Activated CD4-positive, alpha-beta T cell treated with anti-CD3 and anti-CD28 coated beads for 36 hours (primary cell): Measurements from ENCODE around the gene MRPL23. TPM values are rescaled to one million over a fixed set of nuclear protein-coding genes. Genes with fewer than 3 reads are reported as not detected.

ENCODE experiments used
- ATAC-seq: fragments of 200-7000 bp; cut with Tn5 transposase; one replicate; pipeline ENCODE4 v1.10.0; 2021; ENCODE audit warnings: mild to moderate bottlenecking, moderate library complexity
- CTCF ChIA-PET: fragments of 350-600 bp; sonication (Branson Sonifier 250); formaldehyde crosslinking; loops from one replicate; lab custom pipeline; 2021; ENCODE audit warnings: antibody characterized with exemption; lab: Charles Lee
- POLR2A ChIA-PET: fragments of 350-600 bp; sonication (Branson Sonifier 250); formaldehyde crosslinking; loops from one replicate; lab custom pipeline; 2021; ENCODE audit warnings: antibody characterized with exemption, inconsistent platforms; lab: Charles Lee
- DNase-seq: peaks from one replicate; pipeline ENCODE4 v3.0.0-alpha.2; 2020
- H3K27ac Mint-ChIP-seq: one replicate; pipeline ENCODE4 v1.8.0; 2021; ENCODE audit warnings: mixed read lengths
- H3K27me3 Mint-ChIP-seq: one replicate; pipeline ENCODE4 v1.8.0; 2021; ENCODE audit warnings: mixed read lengths
- H3K36me3 Mint-ChIP-seq: one replicate; pipeline ENCODE4 v1.8.0; 2021; ENCODE audit warnings: low read depth, mixed read lengths
- H3K4me1 Mint-ChIP-seq: one replicate; pipeline ENCODE4 v1.8.0; 2021; ENCODE audit warnings: mixed read lengths
- H3K4me3 Mint-ChIP-seq: one replicate; pipeline ENCODE4 v1.8.0; 2021; ENCODE audit warnings: mild to moderate bottlenecking, moderate library complexity, mixed read lengths
- H3K9me3 Mint-ChIP-seq: one replicate; pipeline ENCODE4 v1.8.0; 2021; ENCODE audit warnings: low read depth, mixed read lengths
- intact Hi-C, 2 experiments: fragments of 100-400 bp; cut with DNase I in 1 of 2; cut with micrococcal nuclease in 1 of 2; formaldehyde crosslinking; loops; one replicate each; pipeline versions ENCODE4 v1.14.2 to v1.15.1; 2022 to 2024; cut with DNase I, micrococcal nuclease
- total RNA-seq, 2 experiments: library from RNA; stranded (reverse); gene quantifications; one replicate each; pipeline ENCODE4 v1.2.3, GENCODE V29; 2021

The MRPL23 gene
- total RNA-seq, 2 experiments from 2014 or later, result 106 to 137 TPM

GRCh38 chr11:1987024-1987423 lies 39.9 kb downstream of the MRPL23 start:
- Mint-ChIP-seq H3K27me3 (no peaks in the 10 kb centered on the region), H3K27ac (no peak overlapping the region), H3K36me3 (no peaks in the 10 kb centered on the region), H3K9me3 (no peaks in the 10 kb centered on the region), H3K4me3 (no peak overlapping the region), H3K4me1 (no peaks in the 10 kb centered on the region)
- intact Hi-C loops, result no loop called here
- ChIA-PET CTCF (no interaction called here), POLR2A (no interaction called here)
- ATAC-seq (no peak), DNase-seq (no peak)

GRCh38 chr11:1988174-1988573 lies 41.0 kb downstream of the MRPL23 start:
- H3K4me3 Mint-ChIP-seq, result no peak overlapping the region
- POLR2A ChIA-PET, result no interaction called here

GRCh38 chr11:1988667-1989317 lies 41.7 kb downstream of the MRPL23 start:
- ChIA-PET POLR2A (no interaction called here), CTCF (interaction anchor here (0.8 kb wide), 1 partner anchor 113 kb away, joined by 3 read pairs; no protein-coding TSS in a partner anchor)
- intact Hi-C loops, result no loop called here
- Mint-ChIP-seq H3K27me3 (no peaks in the 10 kb centered on the region), H3K36me3 (no peaks in the 10 kb centered on the region), H3K9me3 (no peaks in the 10 kb centered on the region), H3K4me1 (no peaks in the 10 kb centered on the region), H3K4me3 (no peak overlapping the region), H3K27ac (no peak overlapping the region)
- DNase-seq (no peak), ATAC-seq (no peak)

More at GRCh38 chr11:1988174-1988573, 41.0 kb downstream of the MRPL23 start:
- CTCF ChIA-PET, result no interaction called here
- Mint-ChIP-seq H3K27me3 (no peaks in the 10 kb centered on the region), H3K27ac (no peak overlapping the region), H3K4me1 (no peaks in the 10 kb centered on the region), H3K36me3 (no peaks in the 10 kb centered on the region), H3K9me3 (no peaks in the 10 kb centered on the region)
- DNase-seq, result no peak
- intact Hi-C loops, result no loop called here
- ATAC-seq, result no peak

GRCh38 chr11:1989953-1990352 lies 42.8 kb downstream of the MRPL23 start:
- Mint-ChIP-seq H3K9me3 (no peaks in the 10 kb centered on the region), H3K27ac (no peak overlapping the region), H3K4me1 (no peaks in the 10 kb centered on the region), H3K4me3 (no peak overlapping the region), H3K36me3 (no peaks in the 10 kb centered on the region), H3K27me3 (no peaks in the 10 kb centered on the region)
- ChIA-PET POLR2A (no interaction called here), CTCF (no interaction called here)
- intact Hi-C loops, result no loop called here
- DNase-seq (no peak), ATAC-seq (no peak)

GRCh38 chr11:1990872-1991578 lies 43.9 kb downstream of the MRPL23 start:
- no peak overlapping the region for H3K4me3 Mint-ChIP-seq
- no peaks in the 10 kb centered on the region for H3K36me3 Mint-ChIP-seq
- H3K4me1 Mint-ChIP-seq, result no peaks in the 10 kb centered on the region
- no peak overlapping the region for H3K27ac Mint-ChIP-seq
- DNase-seq (no peak), ATAC-seq (no peak)
- H3K27me3 Mint-ChIP-seq, result no peaks in the 10 kb centered on the region
- POLR2A ChIA-PET, result no interaction called here
- CTCF ChIA-PET, result no interaction called here
- intact Hi-C loops, result no loop called here
- H3K9me3 Mint-ChIP-seq, result no peaks in the 10 kb centered on the region

GRCh38 chr11:1992111-1992510 lies 45.0 kb downstream of the MRPL23 start:
- ChIA-PET CTCF (interaction anchor here (0.5 kb wide), 1 partner anchor 149 kb away, joined by 3 read pairs; no protein-coding TSS in a partner anchor), POLR2A (interaction anchor here (0.6 kb wide), 1 partner anchor 580 kb away, joined by 3 read pairs; no protein-coding TSS in a partner anchor)
- no peaks in the 10 kb centered on the region for H3K9me3 Mint-ChIP-seq
- no peaks in the 10 kb centered on the region for H3K4me1 Mint-ChIP-seq
- H3K36me3 Mint-ChIP-seq, result no peaks in the 10 kb centered on the region
- H3K27ac Mint-ChIP-seq, result no peak overlapping the region
- no peak overlapping the region for H3K4me3 Mint-ChIP-seq
- no peak for ATAC-seq
- intact Hi-C loops, result no loop called here
- H3K27me3 Mint-ChIP-seq, result no peaks in the 10 kb centered on the region
- no peak for DNase-seq

- CTCF ChIA-PET, result no interaction called here
- POLR2A ChIA-PET, result no interaction called here
- intact Hi-C loops, result no loop called here
Measured at GRCh38 chr11:1994121-1994520, 47.0 kb downstream of the MRPL23 start.

GRCh38 chr11:1997755-1998154 lies 50.6 kb downstream of the MRPL23 start, which contains the start of gene H19:
H19 (minus strand) TSS chr11:1997842.
- CTCF ChIA-PET, result interaction anchor here (1.3 kb wide), 1 partner anchor 165 kb away, joined by 4 read pairs; no protein-coding TSS in a partner anchor

More at GRCh38 chr11:1994121-1994520, 47.0 kb downstream of the MRPL23 start:
- Mint-ChIP-seq H3K27me3 (no peaks in the 10 kb centered on the region), H3K27ac (no peak overlapping the region), H3K4me1 (no peaks in the 10 kb centered on the region), H3K9me3 (no peaks in the 10 kb centered on the region), H3K36me3 (no peaks in the 10 kb centered on the region), H3K4me3 (no peak overlapping the region)
- ATAC-seq, result no peak
- DNase-seq, result no peak

GRCh38 chr11:1998290-1998689 lies 51.2 kb downstream of the MRPL23 start:
- ChIA-PET POLR2A (no interaction called here), CTCF (interaction anchor here (1.3 kb wide), 1 partner anchor 165 kb away, joined by 4 read pairs; no protein-coding TSS in a partner anchor)
- H3K27ac Mint-ChIP-seq, result no peak overlapping the region
- no peak for ATAC-seq
- DNase-seq, result no peak
- intact Hi-C loops, result no loop called here
- no peaks in the 10 kb centered on the region for H3K4me1 Mint-ChIP-seq
- H3K4me3 Mint-ChIP-seq, result no peak overlapping the region
- no peaks in the 10 kb centered on the region for H3K36me3 Mint-ChIP-seq
- H3K27me3 Mint-ChIP-seq, result no peaks in the 10 kb centered on the region
- H3K9me3 Mint-ChIP-seq, result no peaks in the 10 kb centered on the region

More at GRCh38 chr11:1997755-1998154, 50.6 kb downstream of the MRPL23 start, which contains the start of gene H19:
- H3K4me1 Mint-ChIP-seq, result no peaks in the 10 kb centered on the region
- POLR2A ChIA-PET, result no interaction called here
- DNase-seq (no peak), ATAC-seq (no peak)
- H3K27me3 Mint-ChIP-seq, result no peaks in the 10 kb centered on the region
- H3K4me3 Mint-ChIP-seq, result no peak within 1 kb of the TSS
- H3K27ac Mint-ChIP-seq, result no peak within 1 kb of the TSS
- no peaks in the 10 kb centered on the region for H3K36me3 Mint-ChIP-seq
- intact Hi-C loops, result no loop called here
- H3K9me3 Mint-ChIP-seq, result no peaks in the 10 kb centered on the region

- CTCF ChIA-PET, result interaction anchor here (1.0 to 1.1 kb wide), 3 partner anchors 117 to 306 kb away, joined by 3 to 5 read pairs (median 4); no protein-coding TSS in a partner anchor
- H3K9me3 Mint-ChIP-seq, result no peaks in the 10 kb centered on the region
- POLR2A ChIA-PET, result no interaction called here
- no peak overlapping the region for H3K4me3 Mint-ChIP-seq
- H3K27me3 Mint-ChIP-seq, result no peaks in the 10 kb centered on the region
- H3K4me1 Mint-ChIP-seq, result no peaks in the 10 kb centered on the region
- DNase-seq (no peak), ATAC-seq (no peak)
- no peaks in the 10 kb centered on the region for H3K36me3 Mint-ChIP-seq
- H3K27ac Mint-ChIP-seq, result no peak overlapping the region
- intact Hi-C loops, result no loop called here
Measured at GRCh38 chr11:1998861-1999260, 51.7 kb downstream of the MRPL23 start.

- Mint-ChIP-seq H3K27me3 (no peaks in the 10 kb centered on the region), H3K9me3 (no peaks in the 10 kb centered on the region), H3K36me3 (no peaks in the 10 kb centered on the region), H3K4me1 (no peaks in the 10 kb centered on the region), H3K27ac (no peak overlapping the region), H3K4me3 (no peak overlapping the region)
- CTCF ChIA-PET, result interaction anchor here (0.6 to 3.2 kb wide), 22 partner anchors 15 to 356 kb away, joined by 3 to 32 read pairs (median 4); partner anchors contain the start of genes SYT8 and TNNI2
- POLR2A ChIA-PET, result no interaction called here
- no peak for DNase-seq
- peak; percentile 48 for ATAC-seq
- intact Hi-C loops, result no loop called here
Measured at GRCh38 chr11:2002042-2002776, 55.1 kb downstream of the MRPL23 start.
